ENCODE data around the gene KCNK10.

- TF ChIP-seq CTCF (IDR thresholded peaks at IDR 0.05): no peak
- no peak for TF ChIP-seq POLR2AphosphoS5 (IDR thresholded peaks at IDR 0.05)
- TF ChIP-seq POLR2A (IDR thresholded peaks at IDR 0.05): no peak
Measured at GRCh38 chr14:88255798-88256197, 67.3 kb downstream of the KCNK10 start.
